Activated CD4-positive, alpha-beta T cell treated with anti-CD3 and anti-CD28 coated beads, Interleukin-2, amount 10 ng/mL, durations not matched to agents 24 days and 14 days (primary cell): ENCODE results near the gene PTPMT1. TPM values are rescaled to one million over a fixed set of nuclear protein-coding genes. Genes with fewer than 3 reads are reported as not detected.

Source experiments
- DNase-seq: peaks from one replicate; pipeline ENCODE4 v3.0.0; 2022
- H3K27ac Mint-ChIP-seq: one replicate; pipeline ENCODE4 v1.8.0; 2022; ENCODE audit warnings: mild to moderate bottlenecking, mixed read lengths
- H3K27me3 Mint-ChIP-seq: one replicate; pipeline ENCODE4 v1.8.0; 2022; ENCODE audit warnings: mixed read lengths
- H3K36me3 Mint-ChIP-seq: one replicate; pipeline ENCODE4 v1.8.0; 2022; ENCODE audit warnings: low read depth, mild to moderate bottlenecking, mixed read lengths
- H3K4me1 Mint-ChIP-seq: one replicate; pipeline ENCODE4 v1.8.0; 2021; ENCODE audit warnings: mixed read lengths
- H3K4me3 Mint-ChIP-seq: one replicate; pipeline ENCODE4 v1.8.0; 2022; ENCODE audit warnings: mild to moderate bottlenecking, moderate library complexity, mixed read lengths
- H3K9me3 Mint-ChIP-seq: one replicate; pipeline ENCODE4 v1.8.0; 2021; ENCODE audit warnings: mixed read lengths
- intact Hi-C: fragments of 100-400 bp; cut with micrococcal nuclease; formaldehyde crosslinking; loops from one replicate; pipeline ENCODE4 v1.15.1; 2023
- total RNA-seq: library from RNA; stranded (reverse); gene quantifications from 2 replicates; pipeline ENCODE4 v1.2.3, GENCODE V29; 2022

PTPMT1 gene
- total RNA-seq, 1 donor from 2014 or later, result 54.9 TPM

DNA sequence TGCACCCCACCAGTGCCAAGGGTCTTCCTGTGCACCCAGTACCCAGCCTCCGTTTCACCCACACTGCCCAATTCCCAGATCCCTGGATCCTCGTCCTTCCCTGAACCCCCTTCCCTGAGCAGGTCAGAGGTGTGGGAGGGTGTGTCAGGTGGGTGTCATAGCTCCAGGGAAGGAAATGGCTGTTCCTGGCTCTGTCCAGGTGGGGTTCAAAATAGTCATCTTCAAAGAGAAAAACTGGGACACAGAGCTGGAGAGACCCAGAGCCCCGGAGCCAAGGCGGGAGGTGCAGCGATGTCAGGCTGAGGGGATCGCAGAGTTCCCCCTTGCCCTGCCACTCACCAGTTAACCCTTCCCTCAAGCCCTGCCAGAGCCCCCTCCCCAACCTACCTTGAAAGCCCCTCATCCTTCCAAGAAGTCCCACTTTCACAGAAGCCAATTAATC is 28.1 kb downstream of the PTPMT1 start:
- Mint-ChIP-seq H3K4me1 (peaks cover 8% of the 10 kb centered on the region), H3K27ac (no peak overlapping the region), H3K27me3 (peaks cover 31% of the 10 kb centered on the region), H3K36me3 (no peaks in the 10 kb centered on the region), H3K9me3 (no peaks in the 10 kb centered on the region), H3K4me3 (peak overlapping the region; percentile 30)
- intact Hi-C loops, result no loop called here
- DNase-seq, result no peak

DNA sequence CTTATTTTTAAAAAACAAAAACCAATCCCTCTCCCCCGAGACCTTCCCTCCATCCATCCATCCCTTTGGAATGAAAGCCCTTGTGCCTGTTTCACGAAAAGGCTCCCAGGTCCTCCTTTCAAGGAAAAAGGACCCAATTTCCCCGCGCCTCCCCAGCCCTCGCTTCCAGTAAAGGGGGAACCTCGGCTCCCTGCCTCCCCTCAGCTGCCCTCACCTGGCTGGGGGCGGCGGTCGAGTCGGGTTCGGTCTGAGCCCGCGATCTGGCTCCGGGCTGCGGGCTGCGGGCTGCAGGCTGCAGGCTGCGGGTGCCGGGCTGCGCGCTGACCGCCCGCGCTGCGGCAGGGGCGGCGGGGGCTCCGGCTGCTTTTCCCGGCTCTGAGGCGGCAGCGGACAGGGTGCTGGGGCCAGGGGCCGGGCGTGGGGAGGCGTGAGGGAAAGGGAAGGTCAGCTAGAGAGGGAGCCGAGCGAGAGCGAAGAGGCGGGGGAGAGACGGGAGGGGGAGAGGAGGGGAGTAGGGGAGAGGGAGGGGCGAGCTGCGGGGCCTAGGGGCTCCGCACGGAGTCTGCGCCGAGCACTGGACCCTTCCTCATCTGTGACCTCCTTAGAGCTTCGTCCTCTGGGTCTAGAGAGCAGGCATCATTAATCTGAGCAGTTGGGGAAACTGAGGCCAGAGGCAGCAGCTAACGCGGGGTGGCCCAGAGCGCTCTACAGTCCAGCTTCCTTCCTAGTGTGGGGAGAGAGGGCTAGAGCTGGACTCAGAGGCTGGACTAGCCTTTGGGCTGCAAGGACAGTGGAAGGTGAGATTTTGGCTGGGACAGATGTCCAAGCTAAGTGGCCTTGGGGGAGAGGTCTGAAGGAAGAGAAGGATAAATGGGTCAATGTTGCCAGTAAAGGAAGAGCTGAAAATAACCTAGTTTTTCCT is 28.8 kb downstream of the PTPMT1 start, which contains the start of gene C1QTNF4:
C1QTNF4 (minus strand) TSS at position 478 of the 922 bp plus-strand sequence. CDS start 3,601 bp downstream, outside the sequence.
- intact Hi-C loops, result no loop called here
- DNase-seq, result no peak
- peak within 1 kb of the TSS; percentile 30 for H3K4me3 Mint-ChIP-seq
- H3K27ac Mint-ChIP-seq, result no peak within 1 kb of the TSS
- no peaks in the 10 kb centered on the region for H3K36me3 Mint-ChIP-seq
- no peaks in the 10 kb centered on the region for H3K9me3 Mint-ChIP-seq
- H3K27me3 Mint-ChIP-seq, result peaks cover 31% of the 10 kb centered on the region
- H3K4me1 Mint-ChIP-seq, result peaks cover 11% of the 10 kb centered on the region

DNA sequence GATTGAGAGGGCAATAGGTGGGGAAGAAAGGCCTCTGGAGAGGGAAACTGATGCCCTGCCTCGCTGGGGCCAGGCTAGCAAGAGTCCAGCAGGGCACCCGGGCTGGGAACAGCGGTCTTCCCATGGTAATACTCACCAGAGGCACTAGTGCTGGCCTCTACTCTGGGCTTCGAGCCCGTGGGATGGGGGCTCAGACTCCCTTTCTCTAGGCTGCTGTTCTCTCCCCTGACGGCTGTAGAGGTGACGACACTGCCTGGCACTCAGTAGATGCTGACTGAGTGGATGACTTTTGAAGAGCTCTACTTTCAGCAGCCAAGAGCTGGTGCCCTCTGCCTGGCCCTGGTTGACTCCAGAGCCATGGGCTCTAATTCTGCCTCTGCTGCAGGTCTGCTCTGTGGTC is 29.6 kb downstream of the PTPMT1 start:
- Mint-ChIP-seq H3K27me3 (peaks cover 31% of the 10 kb centered on the region), H3K4me3 (no peak overlapping the region), H3K36me3 (no peaks in the 10 kb centered on the region), H3K4me1 (peaks cover 11% of the 10 kb centered on the region), H3K27ac (no peak overlapping the region), H3K9me3 (no peaks in the 10 kb centered on the region)
- no peak for DNase-seq
- intact Hi-C loops, result no loop called here

DNA sequence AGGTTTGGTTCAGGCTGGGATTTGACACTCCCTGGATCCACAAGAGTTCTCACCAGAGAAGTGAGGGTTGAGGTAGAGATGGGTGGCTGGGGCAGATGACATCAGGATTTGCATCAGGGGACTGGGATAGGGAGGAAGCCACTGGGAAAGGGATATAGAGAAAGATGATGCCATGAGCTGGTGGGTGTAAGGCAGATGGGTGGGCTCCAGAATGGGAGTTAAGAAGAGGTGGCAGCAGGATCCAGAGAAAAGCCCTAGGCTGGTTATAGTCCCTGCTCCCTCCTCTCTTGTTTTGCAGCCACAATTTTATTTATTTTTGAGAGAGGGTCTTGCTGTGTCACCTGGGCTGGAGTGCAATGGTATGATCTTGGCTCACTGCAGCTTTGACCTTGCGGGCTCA is 30.6 kb downstream of the PTPMT1 start:
- intact Hi-C loops, result no loop called here
- H3K27ac Mint-ChIP-seq, result no peak overlapping the region
- no peak for DNase-seq
- H3K9me3 Mint-ChIP-seq, result no peaks in the 10 kb centered on the region
- H3K4me1 Mint-ChIP-seq, result peaks cover 11% of the 10 kb centered on the region
- no peak overlapping the region for H3K4me3 Mint-ChIP-seq
- H3K27me3 Mint-ChIP-seq, result peaks cover 31% of the 10 kb centered on the region
- H3K36me3 Mint-ChIP-seq, result no peaks in the 10 kb centered on the region

DNA sequence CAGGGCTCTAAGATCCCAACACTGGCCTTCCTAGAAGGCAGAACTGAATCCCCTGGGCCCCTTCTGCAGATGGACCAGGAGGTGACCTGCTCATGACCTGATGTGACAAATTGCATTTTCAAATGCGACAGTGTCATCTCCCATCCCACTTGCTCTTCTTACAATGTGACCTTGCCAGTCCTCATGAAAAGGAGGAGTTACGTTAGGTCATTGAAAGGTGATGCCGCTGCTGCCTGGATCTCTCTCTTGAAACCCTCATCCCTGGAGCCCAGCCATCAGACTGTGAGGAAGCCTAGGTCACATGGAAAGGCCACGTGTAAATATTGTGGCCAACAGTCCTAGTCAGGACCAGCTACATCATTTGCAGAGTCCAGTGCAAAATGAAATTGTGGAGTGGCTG is 34.5 kb downstream of the PTPMT1 start:
- no peak for DNase-seq
- peaks cover 3% of the 10 kb centered on the region for H3K4me1 Mint-ChIP-seq
- H3K9me3 Mint-ChIP-seq, result no peaks in the 10 kb centered on the region
- H3K27me3 Mint-ChIP-seq, result peaks cover 10% of the 10 kb centered on the region
- no peaks in the 10 kb centered on the region for H3K36me3 Mint-ChIP-seq
- no peak overlapping the region for H3K4me3 Mint-ChIP-seq
- intact Hi-C loops, result no loop called here
- no peak overlapping the region for H3K27ac Mint-ChIP-seq

DNA sequence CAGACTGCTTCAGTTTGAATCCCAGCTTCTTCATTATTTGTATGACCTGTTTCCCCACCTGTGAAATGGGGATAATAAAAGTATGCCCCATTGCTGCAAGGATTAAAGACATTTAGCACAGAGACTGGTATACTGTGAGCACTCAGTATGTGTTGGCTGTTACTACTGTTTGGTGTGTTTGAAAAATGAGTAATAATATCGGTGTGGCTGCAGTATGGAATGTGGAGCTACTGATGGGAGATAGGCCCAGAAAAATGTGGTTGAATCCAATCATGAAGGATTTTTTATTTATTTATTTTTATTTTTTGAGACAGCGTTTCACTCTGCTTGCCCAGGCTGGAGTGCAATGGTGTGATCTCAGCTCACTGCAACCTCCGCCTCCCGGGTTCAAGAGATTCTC is 37.9 kb downstream of the PTPMT1 start:
- no peaks in the 10 kb centered on the region for H3K27me3 Mint-ChIP-seq
- no peaks in the 10 kb centered on the region for H3K9me3 Mint-ChIP-seq
- no peak for DNase-seq
- no peak overlapping the region for H3K4me3 Mint-ChIP-seq
- intact Hi-C loops, result no loop called here
- peaks cover 4% of the 10 kb centered on the region for H3K36me3 Mint-ChIP-seq
- peaks cover 3% of the 10 kb centered on the region for H3K4me1 Mint-ChIP-seq
- no peak overlapping the region for H3K27ac Mint-ChIP-seq

DNA sequence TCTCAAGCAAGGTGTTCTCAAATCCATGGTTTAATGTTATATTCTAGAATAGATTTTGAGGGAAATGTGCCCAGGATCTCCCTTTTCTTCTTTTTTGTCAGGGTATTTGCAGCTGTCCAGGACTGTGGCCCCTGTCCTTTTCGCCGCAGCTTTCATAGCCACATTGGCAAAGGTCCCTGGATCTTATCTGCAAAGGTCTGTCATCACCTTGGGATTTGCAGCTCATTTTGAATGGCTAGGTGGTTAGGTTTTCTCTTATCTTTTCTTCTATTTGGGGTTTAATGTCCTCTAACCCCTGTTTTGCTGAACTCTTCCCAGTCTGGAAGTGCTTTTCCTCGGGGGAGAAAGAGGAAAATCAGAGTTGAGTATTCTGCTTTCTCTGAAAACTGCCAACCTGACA is 40.5 kb downstream of the PTPMT1 start:
- Mint-ChIP-seq H3K9me3 (no peaks in the 10 kb centered on the region), H3K27ac (no peak overlapping the region), H3K36me3 (peaks cover 10% of the 10 kb centered on the region), H3K4me1 (peaks cover 6% of the 10 kb centered on the region), H3K27me3 (no peaks in the 10 kb centered on the region), H3K4me3 (no peak overlapping the region)
- intact Hi-C loops, result no loop called here
- no peak for DNase-seq

DNA sequence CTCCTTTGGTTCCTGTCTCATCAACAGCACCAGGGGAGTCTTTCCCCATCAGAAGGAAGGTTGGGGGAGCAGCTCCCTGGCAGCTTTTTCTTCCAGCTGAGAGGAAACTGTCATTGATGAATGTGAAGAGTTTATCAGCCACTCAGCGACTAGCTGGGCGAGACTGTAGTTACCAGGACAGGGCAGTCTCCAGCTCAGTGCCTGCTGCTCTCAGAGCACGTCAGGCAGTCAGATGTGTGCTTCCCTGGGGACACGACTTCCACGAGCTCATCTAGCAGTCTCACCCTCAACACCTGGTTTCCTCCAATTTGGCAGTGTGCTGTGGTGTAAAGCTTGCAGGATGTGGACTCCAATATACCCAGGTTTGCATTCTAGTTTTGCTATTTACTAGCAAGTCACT is 41.3 kb downstream of the PTPMT1 start:
- no peak overlapping the region for H3K4me3 Mint-ChIP-seq
- intact Hi-C loops, result no loop called here
- peaks cover 6% of the 10 kb centered on the region for H3K4me1 Mint-ChIP-seq
- H3K27ac Mint-ChIP-seq, result no peak overlapping the region
- no peak for DNase-seq
- H3K36me3 Mint-ChIP-seq, result peaks cover 10% of the 10 kb centered on the region
- no peaks in the 10 kb centered on the region for H3K27me3 Mint-ChIP-seq
- no peaks in the 10 kb centered on the region for H3K9me3 Mint-ChIP-seq

DNA sequence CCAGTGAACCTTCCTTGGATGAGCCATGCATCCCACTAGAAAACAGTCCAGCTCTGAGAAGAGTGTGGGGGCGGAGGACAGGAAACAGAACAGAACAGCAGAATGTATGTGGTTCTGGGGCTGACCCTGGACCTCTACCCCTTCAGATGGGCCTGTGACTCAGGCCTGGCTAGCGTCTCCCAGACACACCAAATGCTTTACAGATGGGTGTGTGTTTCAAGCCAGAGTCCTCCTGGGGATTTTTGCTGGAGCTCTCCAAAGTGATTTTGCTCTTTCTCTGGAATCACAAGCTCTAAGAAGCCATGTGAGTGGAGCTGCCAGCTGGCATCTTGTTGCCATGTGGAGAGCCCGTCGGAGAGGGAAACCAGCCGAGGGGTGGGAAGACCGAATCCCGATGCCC is 42.0 kb downstream of the PTPMT1 start:
- no peak for DNase-seq
- Mint-ChIP-seq H3K36me3 (peaks cover 10% of the 10 kb centered on the region), H3K4me1 (peaks cover 6% of the 10 kb centered on the region), H3K27ac (no peak overlapping the region), H3K27me3 (no peaks in the 10 kb centered on the region), H3K9me3 (no peaks in the 10 kb centered on the region), H3K4me3 (no peak overlapping the region)
- intact Hi-C loops, result no loop called here

DNA sequence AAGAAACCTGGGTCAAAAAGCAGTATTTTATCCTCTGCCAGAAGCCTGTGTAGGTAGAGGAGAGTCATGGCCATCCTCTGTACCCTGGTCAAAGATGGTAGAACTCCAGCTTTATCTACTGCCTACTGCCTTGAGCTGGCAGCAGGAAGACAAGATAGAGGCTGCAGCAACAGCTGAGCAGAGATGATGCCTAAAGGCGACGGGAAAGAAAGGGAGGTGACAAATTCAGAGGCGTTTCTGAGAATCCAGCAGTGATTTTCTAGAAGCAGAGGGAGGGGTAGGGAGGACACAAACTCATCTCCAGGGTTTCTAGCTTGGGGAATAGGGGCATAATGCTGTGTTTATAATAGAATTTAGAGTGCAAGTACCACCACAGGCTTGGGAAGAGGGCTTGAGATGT is 44.3 kb downstream of the PTPMT1 start:
- H3K9me3 Mint-ChIP-seq, result no peaks in the 10 kb centered on the region
- DNase-seq, result no peak
- H3K27ac Mint-ChIP-seq, result no peak overlapping the region
- intact Hi-C loops, result no loop called here
- no peak overlapping the region for H3K4me3 Mint-ChIP-seq
- peaks cover 6% of the 10 kb centered on the region for H3K4me1 Mint-ChIP-seq
- H3K27me3 Mint-ChIP-seq, result no peaks in the 10 kb centered on the region
- peaks cover 13% of the 10 kb centered on the region for H3K36me3 Mint-ChIP-seq

DNA sequence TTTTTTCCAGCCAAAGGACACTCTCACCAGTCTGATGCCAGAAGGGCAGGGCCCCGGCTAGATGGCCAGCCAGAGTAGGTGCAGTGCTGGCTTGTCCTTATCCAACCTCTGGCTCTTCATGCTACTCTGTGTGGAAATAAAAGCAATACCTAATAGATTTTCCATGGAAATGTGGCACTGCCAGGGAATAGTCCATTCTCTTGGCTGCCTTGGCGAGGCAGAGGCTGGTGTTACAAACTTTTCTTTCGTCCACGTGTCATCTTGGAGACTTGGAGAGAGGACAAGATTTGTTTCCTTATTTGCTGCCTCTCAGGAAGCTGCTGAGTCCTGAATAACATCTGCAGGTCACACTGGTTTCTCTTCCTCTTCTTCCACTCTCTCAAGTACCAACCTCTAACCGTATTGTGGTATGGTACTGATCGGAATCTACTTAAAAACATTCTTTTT is 46.0 kb downstream of the PTPMT1 start:
- Mint-ChIP-seq H3K4me1 (peaks cover 6% of the 10 kb centered on the region), H3K27ac (no peak overlapping the region), H3K9me3 (no peaks in the 10 kb centered on the region), H3K27me3 (no peaks in the 10 kb centered on the region), H3K4me3 (no peak overlapping the region), H3K36me3 (peaks cover 14% of the 10 kb centered on the region)
- intact Hi-C loops, result no loop called here
- no peak for DNase-seq

DNA sequence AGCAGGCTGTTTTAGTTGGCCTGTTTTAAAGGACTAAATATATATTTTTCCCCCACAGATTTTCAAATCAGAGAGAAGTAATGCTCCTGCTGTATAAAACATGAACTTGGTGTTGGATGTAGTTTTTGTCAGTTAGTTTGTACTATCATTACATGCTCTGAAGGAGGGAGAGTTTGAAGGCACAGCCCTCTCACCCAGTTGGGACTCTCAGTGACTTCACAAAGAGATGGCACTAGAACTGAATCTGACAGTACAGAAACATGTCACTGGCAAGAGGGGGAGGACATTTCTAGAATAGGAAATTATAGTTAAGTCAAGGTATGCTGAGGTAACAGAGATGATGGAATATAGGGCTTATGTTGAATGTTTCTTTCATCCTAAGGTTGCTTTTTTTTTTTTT is 49.9 kb downstream of the PTPMT1 start:
- no peak overlapping the region for H3K4me3 Mint-ChIP-seq
- H3K27ac Mint-ChIP-seq, result no peak overlapping the region
- no peak for DNase-seq
- intact Hi-C loops, result no loop called here
- H3K36me3 Mint-ChIP-seq, result peaks cover 23% of the 10 kb centered on the region
- H3K9me3 Mint-ChIP-seq, result no peaks in the 10 kb centered on the region
- no peaks in the 10 kb centered on the region for H3K27me3 Mint-ChIP-seq
- H3K4me1 Mint-ChIP-seq, result peaks cover under 1% of the 10 kb centered on the region

DNA sequence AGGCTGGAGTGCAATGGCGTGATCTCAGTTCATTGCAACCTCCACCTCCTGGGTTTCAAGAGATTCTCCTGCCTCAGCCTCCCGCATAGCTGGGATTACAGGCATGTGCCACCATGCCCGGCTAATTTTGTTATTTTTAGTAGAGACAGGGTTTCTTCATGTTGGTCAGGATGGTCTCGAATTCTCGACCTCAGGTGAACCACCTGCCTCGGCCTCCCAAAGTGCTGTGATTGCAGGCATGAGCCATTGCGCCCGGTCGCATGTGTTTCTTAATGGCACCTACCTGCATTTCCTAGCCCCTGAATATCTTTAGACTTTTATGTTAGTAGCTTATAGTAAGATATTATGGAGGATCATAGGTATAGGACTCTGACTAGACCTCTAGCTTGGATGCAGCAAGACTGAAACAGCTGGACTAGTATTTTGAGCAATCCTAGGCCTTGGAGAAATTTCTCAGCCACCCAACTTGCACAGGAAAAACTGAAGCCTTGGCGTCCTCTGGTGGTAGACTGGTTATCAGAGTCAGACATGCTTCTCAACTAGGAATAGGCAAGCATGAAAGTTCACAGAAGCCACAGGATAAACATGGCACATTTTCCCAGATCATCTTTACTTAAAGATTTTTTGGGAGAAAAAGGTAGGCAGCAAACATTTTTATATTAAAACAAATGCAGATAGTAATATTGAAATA is 51.5 kb downstream of the PTPMT1 start:
- no peaks in the 10 kb centered on the region for H3K27me3 Mint-ChIP-seq
- peaks cover 28% of the 10 kb centered on the region for H3K36me3 Mint-ChIP-seq
- peak; percentile 68 for DNase-seq
- H3K4me1 Mint-ChIP-seq, result no peaks in the 10 kb centered on the region
- H3K4me3 Mint-ChIP-seq, result no peak overlapping the region
- H3K9me3 Mint-ChIP-seq, result no peaks in the 10 kb centered on the region
- intact Hi-C loops, result no loop called here
- no peak overlapping the region for H3K27ac Mint-ChIP-seq

DNA sequence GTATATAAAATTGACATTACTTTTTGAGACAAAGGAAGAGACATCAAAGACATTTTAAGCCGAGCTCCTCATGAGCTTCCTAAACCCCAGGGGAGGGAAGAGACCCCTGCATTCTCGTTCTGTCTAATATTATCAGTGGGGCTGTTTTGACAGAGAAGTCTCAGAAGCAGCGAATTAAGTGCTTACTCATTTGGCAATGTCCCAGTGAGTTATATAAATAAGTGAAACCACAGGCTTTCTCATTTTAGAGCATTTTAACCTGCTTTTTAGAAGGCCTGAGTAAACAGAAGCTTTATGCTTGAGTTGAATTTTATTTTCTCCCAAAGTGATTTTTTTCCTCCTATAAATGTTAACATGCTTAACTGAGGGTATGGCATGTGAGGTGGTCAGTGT is 52.0 kb downstream of the PTPMT1 start:
- intact Hi-C loops, result no loop called here
- DNase-seq, result no peak
- Mint-ChIP-seq H3K27me3 (no peaks in the 10 kb centered on the region), H3K4me1 (no peaks in the 10 kb centered on the region), H3K36me3 (peaks cover 30% of the 10 kb centered on the region), H3K9me3 (no peaks in the 10 kb centered on the region), H3K27ac (no peak overlapping the region), H3K4me3 (no peak overlapping the region)
